NCI-H82 treated with DMSO at 0.1 percent for 48 hours (cell line): Measurements from ENCODE around the gene OSM.

Experiments
- DNase-seq: peaks from one replicate; lab custom pipeline; 2025; ENCODE audit not compliant: unreplicated experiment; lab: John Stamatoyannopoulos, UW

The OSM gene

GRCh38 chr22:30266445-30267381 is at the start of gene OSM:
TSS of gene OSM (minus strand) at chr22:30266851. CDS start at chr22:30266799, 52 bp downstream.
- no peak for DNase-seq

- DNase-seq: no peak
These were observed 49.4 kb upstream of the OSM start for GRCh38 chr22:30315962-30316576.

- no peak for DNase-seq
These were observed 48.3 kb upstream of the OSM start for GRCh38 chr22:30314915-30315314.

GRCh38 chr22:30313527-30314363 is 47.1 kb upstream of the OSM start:
- DNase-seq: no peak

- no peak for DNase-seq
These were observed 45.4 kb upstream of the OSM start for GRCh38 chr22:30312053-30312452.

- no peak for DNase-seq
These were observed 44.5 kb upstream of the OSM start for GRCh38 chr22:30310881-30311771.

GRCh38 chr22:30309951-30310741 is 43.5 kb upstream of the OSM start:
- no peak for DNase-seq

- DNase-seq: no peak
These were observed 42.0 kb upstream of the OSM start for GRCh38 chr22:30308518-30309230.

- no peak for DNase-seq
These were observed 41.4 kb upstream of the OSM start for GRCh38 chr22:30308093-30308492.

- no peak for DNase-seq
These were observed 40.5 kb upstream of the OSM start for GRCh38 chr22:30307041-30307574.

GRCh38 chr22:30306627-30307011 is 40.0 kb upstream of the OSM start:
- DNase-seq: no peak

- no peak for DNase-seq
These were observed 39.4 kb upstream of the OSM start for GRCh38 chr22:30305906-30306626.

- no peak for DNase-seq
These were observed 38.9 kb upstream of the OSM start for GRCh38 chr22:30305519-30305905.

- DNase-seq: no peak
These were observed 38.0 kb upstream of the OSM start for GRCh38 chr22:30304495-30305244.

GRCh38 chr22:30302810-30303138 is 36.1 kb upstream of the OSM start:
- DNase-seq: no peak

- DNase-seq: no peak
These were observed 35.6 kb upstream of the OSM start for GRCh38 chr22:30301995-30302809.

GRCh38 chr22:30299322-30299721 is 32.7 kb upstream of the OSM start:
- no peak for DNase-seq
